NCI-H187 treated with DMSO at 0.1 percent for 48 hours (cell line): Measurements from ENCODE around the gene WDR31.
"Not testable (repeated sequence)": the region's sequence is repeated elsewhere in the genome, so short reads cannot be mapped to it uniquely, and the experiment has no call there.

Source experiments
- DNase-seq: peaks from one replicate; lab custom pipeline; 2025; lab: John Stamatoyannopoulos, UW

The WDR31 gene

GRCh38 chr9:113368982-113369854, 29.1 kb upstream of the WDR31 start:
- DNase-seq, result no peak

GRCh38 chr9:113368348-113368981, 28.4 kb upstream of the WDR31 start:
- DNase-seq, result no peak

GRCh38 chr9:113365652-113366051, 25.6 kb upstream of the WDR31 start:
- DNase-seq, result not testable (repeated sequence)

GRCh38 chr9:113364951-113365350, 24.9 kb upstream of the WDR31 start:
- no peak for DNase-seq

- no peak for DNase-seq
Measured at GRCh38 chr9:113363336-113363735, 23.3 kb upstream of the WDR31 start.

GRCh38 chr9:113361304-113362018, 21.4 kb upstream of the WDR31 start:
- no peak for DNase-seq

- DNase-seq, result no peak
Measured at GRCh38 chr9:113360242-113360842, 20.3 kb upstream of the WDR31 start.

- no peak for DNase-seq
Measured at GRCh38 chr9:113359385-113359784, 19.3 kb upstream of the WDR31 start.

- no peak for DNase-seq
Measured at GRCh38 chr9:113356686-113357292, 16.7 kb upstream of the WDR31 start.

- no peak for DNase-seq
Measured at GRCh38 chr9:113355040-113355596, 15.0 kb upstream of the WDR31 start.

- no peak for DNase-seq
Measured at GRCh38 chr9:113352411-113352810, 12.3 kb upstream of the WDR31 start.

GRCh38 chr9:113352006-113352405, 11.9 kb upstream of the WDR31 start:
- no peak for DNase-seq

GRCh38 chr9:113350937-113351336, 10.9 kb upstream of the WDR31 start:
- no peak for DNase-seq

GRCh38 chr9:113350107-113350661, 10.1 kb upstream of the WDR31 start:
- no peak for DNase-seq

GRCh38 chr9:113349445-113350094, 9.5 kb upstream of the WDR31 start, which contains the start of gene BSPRY:
Gene BSPRY, plus strand, starts transcription at chr9:113349541. Its CDS starts 39 bp downstream, at chr9:113349580.
- DNase-seq, result no peak

GRCh38 chr9:113349066-113349444, 9.0 kb upstream of the WDR31 start:
- DNase-seq, result no peak

- no peak for DNase-seq
Measured at GRCh38 chr9:113348437-113348836, 8.4 kb upstream of the WDR31 start.

- DNase-seq, result no peak
Measured at GRCh38 chr9:113345671-113346070, 5.6 kb upstream of the WDR31 start.

GRCh38 chr9:113345190-113345589, 5.1 kb upstream of the WDR31 start:
- DNase-seq, result no peak

GRCh38 chr9:113343732-113344231, 3.7 kb upstream of the WDR31 start:
- peak; percentile 43 for DNase-seq
